Activated CD8-positive, alpha-beta T cell treated with anti-CD3 and anti-CD28 coated beads, Interleukin-2, amount 10 ng/mL, durations not matched to agents 7 days and 5 days (primary cell): ENCODE measurements around the gene MFAP1. TPM values are rescaled to one million over a fixed set of nuclear protein-coding genes. Genes with fewer than 3 reads are reported as not detected.

Source experiments
- ATAC-seq: fragments of 150-1000 bp; cut with Tn5 transposase; one replicate; pipeline ENCODE4 v1.10.0; 2021; ENCODE audit warnings: moderate library complexity
- CTCF ChIA-PET: fragments of 350-600 bp; sonication (Branson Sonifier 250); formaldehyde crosslinking; loops from one replicate; lab custom pipeline; 2021; ENCODE audit warnings: antibody characterized with exemption; lab: Charles Lee
- POLR2A ChIA-PET: fragments of 350-600 bp; sonication (Branson Sonifier 250); formaldehyde crosslinking; loops from one replicate; lab custom pipeline; 2021; ENCODE audit warnings: antibody characterized with exemption; lab: Charles Lee
- DNase-seq: peaks from one replicate; pipeline ENCODE4 v3.0.0-alpha.2; 2020
- H3K27ac Mint-ChIP-seq: one replicate; pipeline ENCODE4 v1.8.0; 2021; ENCODE audit warnings: mild to moderate bottlenecking, mixed read lengths
- H3K27me3 Mint-ChIP-seq: one replicate; pipeline ENCODE4 v1.8.0; 2021; ENCODE audit warnings: low read depth, mixed read lengths
- H3K36me3 Mint-ChIP-seq: one replicate; pipeline ENCODE4 v1.8.0; 2021; ENCODE audit warnings: low read depth, mixed read lengths
- H3K4me1 Mint-ChIP-seq: one replicate; pipeline ENCODE4 v1.8.0; 2021; ENCODE audit warnings: low read depth, mixed read lengths
- H3K4me3 Mint-ChIP-seq: one replicate; pipeline ENCODE4 v1.8.0; 2021; ENCODE audit warnings: mild to moderate bottlenecking, mixed read lengths
- H3K9me3 Mint-ChIP-seq: one replicate; pipeline ENCODE4 v1.8.0; 2022; ENCODE audit warnings: mixed read lengths; ENCODE audit not compliant: insufficient read depth
- total RNA-seq, 2 experiments: library from RNA; stranded (reverse); gene quantifications; one replicate each; pipeline ENCODE4 v1.2.3, GENCODE V29; 2021

The MFAP1 gene
- total RNA-seq, 2 experiments from 2014 or later: 35.8 to 40.1 TPM

GRCh38 chr15:43794269-43795037 is 30.0 kb downstream of the MFAP1 start:
- no peaks in the 10 kb centered on the region for H3K27me3 Mint-ChIP-seq
- H3K4me3 Mint-ChIP-seq: peak overlapping the region; percentile 96
- ChIA-PET CTCF (interaction anchor here (3.6 kb wide), 1 partner anchor 18 kb away, joined by 17 read pairs; the partner anchor contains the start of gene ELL3), POLR2A (interaction anchor here (2.0 kb wide), 2 partner anchors 30 kb away, joined by 9 to 11 read pairs; partner anchors contain the start of gene MFAP1)
- H3K27ac Mint-ChIP-seq: peak overlapping the region; percentile 57
- peaks cover 49% of the 10 kb centered on the region for H3K4me1 Mint-ChIP-seq
- H3K9me3 Mint-ChIP-seq: no peaks in the 10 kb centered on the region
- H3K36me3 Mint-ChIP-seq: peaks cover 63% of the 10 kb centered on the region
- DNase-seq: no peak
- ATAC-seq: no peak

- CTCF ChIA-PET: interaction anchor here (0.8 to 3.6 kb wide), 6 partner anchors 17 to 34 kb away, joined by 3 to 17 read pairs (median 4); partner anchors contain the start of gene ELL3
- Mint-ChIP-seq H3K4me1 (peaks cover 48% of the 10 kb centered on the region), H3K27ac (peak overlapping the region; percentile 98), H3K36me3 (peaks cover 57% of the 10 kb centered on the region), H3K27me3 (no peaks in the 10 kb centered on the region), H3K4me3 (peak overlapping the region; percentile 96), H3K9me3 (no peaks in the 10 kb centered on the region)
- no peak for ATAC-seq
- DNase-seq: no peak
- POLR2A ChIA-PET: interaction anchor here (0.7 to 3.7 kb wide), 8 partner anchors 8 to 47 kb away, joined by 3 to 21 read pairs (median 6); partner anchors contain the start of genes ELL3, HYPK, MFAP1 and PDIA3
Measured at GRCh38 chr15:43793647-43794046, 30.8 kb downstream of the MFAP1 start.

GRCh38 chr15:43792761-43793476 is 31.6 kb downstream of the MFAP1 start:
- no peaks in the 10 kb centered on the region for H3K27me3 Mint-ChIP-seq
- H3K27ac Mint-ChIP-seq: peak overlapping the region; percentile 98
- peak; percentile 51 for DNase-seq
- peaks cover 51% of the 10 kb centered on the region for H3K36me3 Mint-ChIP-seq
- no peaks in the 10 kb centered on the region for H3K9me3 Mint-ChIP-seq
- H3K4me1 Mint-ChIP-seq: peaks cover 44% of the 10 kb centered on the region
- peak overlapping the region; percentile 96 for H3K4me3 Mint-ChIP-seq
- ATAC-seq: no peak
- ChIA-PET POLR2A (interaction anchor here (0.5 to 3.7 kb wide), 10 partner anchors 9 to 931 kb away, joined by 3 to 21 read pairs (median 6); partner anchors contain the start of genes ELL3, HYPK, MFAP1 and PDIA3), CTCF (interaction anchor here (0.8 to 1.4 kb wide), 5 partner anchors 16 to 35 kb away, joined by 3 to 9 read pairs (median 3); partner anchors contain the start of gene ELL3)

- Mint-ChIP-seq H3K4me1 (peaks cover 44% of the 10 kb centered on the region), H3K36me3 (peaks cover 48% of the 10 kb centered on the region)
Measured at GRCh38 chr15:43791993-43792760, 32.3 kb downstream of the MFAP1 start, which contains the start of gene SERF2. Gene SERF2, plus strand, starts transcription at chr15:43792320. Its CDS starts 57 bp downstream, at chr15:43792377.

GRCh38 chr15:43789409-43789808 is 35.1 kb downstream of the MFAP1 start:
- H3K36me3 Mint-ChIP-seq: peaks cover 29% of the 10 kb centered on the region
- H3K4me1 Mint-ChIP-seq: peaks cover 22% of the 10 kb centered on the region
- no peaks in the 10 kb centered on the region for H3K27me3 Mint-ChIP-seq
- CTCF ChIA-PET: interaction anchor here (4.9 kb wide), 1 partner anchor 12 kb away, joined by 42 read pairs; the partner anchor contains the start of gene ELL3
- no peak overlapping the region for H3K4me3 Mint-ChIP-seq
- DNase-seq (no peak), ATAC-seq (no peak)
- no peak overlapping the region for H3K27ac Mint-ChIP-seq
- POLR2A ChIA-PET: interaction anchor here (0.9 kb wide), 1 partner anchor 12 kb away, joined by 4 read pairs; no protein-coding TSS in a partner anchor
- H3K9me3 Mint-ChIP-seq: no peaks in the 10 kb centered on the region

More at GRCh38 chr15:43791993-43792760, 32.3 kb downstream of the MFAP1 start, which contains the start of gene SERF2:
- ChIA-PET POLR2A (interaction anchor here (0.5 to 3.7 kb wide), 8 partner anchors 9 to 932 kb away, joined by 3 to 21 read pairs (median 6); partner anchors contain the start of genes ELL3, HYPK, MFAP1 and PDIA3), CTCF (interaction anchor here (0.9 to 4.9 kb wide), 6 partner anchors 8 to 36 kb away, joined by 3 to 42 read pairs (median 4); partner anchors contain the start of genes ELL3, HYPK and SERINC4)
- H3K9me3 Mint-ChIP-seq: no peaks in the 10 kb centered on the region
- peak within 1 kb of the TSS; percentile 96 for H3K4me3 Mint-ChIP-seq
- ATAC-seq (peak; percentile 96), DNase-seq (peak; percentile 100)
- peak within 1 kb of the TSS; percentile 98 for H3K27ac Mint-ChIP-seq
- H3K27me3 Mint-ChIP-seq: no peaks in the 10 kb centered on the region

GRCh38 chr15:43779016-43779415 is 45.5 kb downstream of the MFAP1 start:
- CTCF ChIA-PET: interaction anchor here (3.6 kb wide), 1 partner anchor 11 kb away, joined by 42 read pairs; the partner anchor contains the start of gene SERF2
- Mint-ChIP-seq H3K9me3 (no peaks in the 10 kb centered on the region), H3K27me3 (no peaks in the 10 kb centered on the region), H3K27ac (peak overlapping the region; percentile 40), H3K4me1 (peaks cover 28% of the 10 kb centered on the region), H3K36me3 (peaks cover 10% of the 10 kb centered on the region), H3K4me3 (no peak overlapping the region)
- POLR2A ChIA-PET: no interaction called here
- ATAC-seq (no peak), DNase-seq (no peak)

- Mint-ChIP-seq H3K9me3 (no peaks in the 10 kb centered on the region), H3K4me3 (peak overlapping the region; percentile 92), H3K27me3 (no peaks in the 10 kb centered on the region), H3K4me1 (peaks cover 28% of the 10 kb centered on the region), H3K27ac (peak overlapping the region; percentile 95), H3K36me3 (peaks cover 26% of the 10 kb centered on the region)
- peak; percentile 91 for DNase-seq
- CTCF ChIA-PET: interaction anchor here (0.5 to 3.6 kb wide), 19 partner anchors 9 to 278 kb away, joined by 3 to 42 read pairs (median 6); partner anchors contain the start of genes HYPK, MFAP1, PDIA3 and SERF2
- ATAC-seq: peak; percentile 88
- POLR2A ChIA-PET: interaction anchor here (0.6 to 2.7 kb wide), 13 partner anchors 12 to 461 kb away, joined by 3 to 18 read pairs (median 6); partner anchors contain the start of genes HYPK, MFAP1, SERF2 and SERINC4
Measured at GRCh38 chr15:43777267-43777914, 47.1 kb downstream of the MFAP1 start.

- ATAC-seq (peak; percentile 79), DNase-seq (peak; percentile 85)
- Mint-ChIP-seq H3K4me3 (peak within 1 kb of the TSS; percentile 92), H3K36me3 (peaks cover 32% of the 10 kb centered on the region), H3K27me3 (no peaks in the 10 kb centered on the region), H3K9me3 (no peaks in the 10 kb centered on the region), H3K4me1 (peaks cover 28% of the 10 kb centered on the region), H3K27ac (peak within 1 kb of the TSS; percentile 95)
- CTCF ChIA-PET: interaction anchor here (0.5 to 3.6 kb wide), 20 partner anchors 8 to 1835 kb away, joined by 3 to 42 read pairs (median 6); partner anchors contain the start of genes HYPK, MFAP1, PDIA3 and SERF2
- POLR2A ChIA-PET: interaction anchor here (0.6 to 2.7 kb wide), 11 partner anchors 12 to 51 kb away, joined by 3 to 18 read pairs (median 6); partner anchors contain the start of genes HYPK, MFAP1, SERF2 and SERINC4
Measured at GRCh38 chr15:43776718-43777266, 47.7 kb downstream of the MFAP1 start, which contains the start of gene ELL3. Gene ELL3, minus strand, starts transcription at chr15:43776966. Its CDS starts 65 bp downstream, at chr15:43776901.

GRCh38 chr15:43776101-43776717 is 48.3 kb downstream of the MFAP1 start:
- H3K4me1 Mint-ChIP-seq: peaks cover 28% of the 10 kb centered on the region
- no peaks in the 10 kb centered on the region for H3K9me3 Mint-ChIP-seq
- H3K27ac Mint-ChIP-seq: peak overlapping the region; percentile 95
- peaks cover 37% of the 10 kb centered on the region for H3K36me3 Mint-ChIP-seq
- H3K27me3 Mint-ChIP-seq: no peaks in the 10 kb centered on the region
- ChIA-PET POLR2A (interaction anchor here (0.6 to 2.7 kb wide), 8 partner anchors 12 to 51 kb away, joined by 3 to 18 read pairs (median 6); partner anchors contain the start of genes HYPK, MFAP1 and SERINC4), CTCF (interaction anchor here (0.6 to 3.6 kb wide), 17 partner anchors 11 to 1835 kb away, joined by 3 to 42 read pairs (median 6); partner anchors contain the start of genes HYPK, MFAP1, PDIA3 and SERF2)
- H3K4me3 Mint-ChIP-seq: peak overlapping the region; percentile 92
- peak; percentile 42 for DNase-seq
- no peak for ATAC-seq
